ENCODE data around the gene PAFAH1B1.
"Not testable (repeated sequence)": the region's sequence is repeated elsewhere in the genome, so short reads cannot be mapped to it uniquely, and the experiment has no call there.

The PAFAH1B1 gene

GRCh38 chr17:2636169-2636930, 42.9 kb downstream of the PAFAH1B1 start:
- DNase-seq, result no peak

DNA sequence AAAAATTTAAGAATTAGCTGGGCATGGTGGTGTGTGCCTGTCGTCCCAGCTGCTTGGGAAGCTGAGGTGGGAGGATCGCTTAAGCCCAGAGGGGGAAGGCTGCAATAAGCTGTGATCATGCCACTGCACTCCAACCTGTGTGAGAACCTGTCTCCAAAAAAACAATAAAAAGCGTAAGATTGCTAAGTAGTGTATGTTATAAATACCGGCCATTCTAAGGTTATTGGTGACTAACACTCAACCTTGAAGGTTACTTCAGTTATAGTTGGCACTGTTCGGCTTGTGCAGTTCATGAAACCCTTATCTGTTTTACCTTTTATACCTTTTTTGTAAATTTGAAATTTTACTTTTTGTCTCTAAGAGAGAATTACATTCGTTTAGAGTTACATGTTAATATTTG, 44.0 kb downstream of the PAFAH1B1 start:
- no peak for DNase-seq

DNA sequence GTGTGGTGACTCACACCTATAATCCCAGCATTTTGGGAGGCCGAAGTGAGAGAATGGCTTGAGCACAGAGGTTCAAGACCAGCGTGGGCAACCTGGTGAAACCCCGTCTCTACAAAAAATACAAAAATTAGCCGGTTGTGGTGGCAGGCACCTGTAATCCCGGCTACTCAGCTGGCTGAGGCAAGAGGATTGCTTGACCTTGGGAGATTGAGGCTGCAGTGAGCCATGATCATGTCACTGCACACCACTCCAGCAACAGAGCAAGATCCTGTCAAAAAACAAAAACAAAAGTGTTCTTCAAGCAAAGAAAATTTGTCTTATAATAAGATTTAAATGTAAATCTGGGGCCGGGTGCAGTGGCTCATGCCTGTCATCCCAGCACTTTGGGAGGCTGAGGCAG, 51.5 kb downstream of the PAFAH1B1 start:
- DNase-seq, result no peak

- peak; percentile 56 to 58 for DNase-seq
These were observed 54.5 kb downstream of the PAFAH1B1 start for GRCh38 chr17:2647957-2648356.

GRCh38 chr17:2649191-2649590, 55.7 kb downstream of the PAFAH1B1 start:
- no peak for DNase-seq

DNA sequence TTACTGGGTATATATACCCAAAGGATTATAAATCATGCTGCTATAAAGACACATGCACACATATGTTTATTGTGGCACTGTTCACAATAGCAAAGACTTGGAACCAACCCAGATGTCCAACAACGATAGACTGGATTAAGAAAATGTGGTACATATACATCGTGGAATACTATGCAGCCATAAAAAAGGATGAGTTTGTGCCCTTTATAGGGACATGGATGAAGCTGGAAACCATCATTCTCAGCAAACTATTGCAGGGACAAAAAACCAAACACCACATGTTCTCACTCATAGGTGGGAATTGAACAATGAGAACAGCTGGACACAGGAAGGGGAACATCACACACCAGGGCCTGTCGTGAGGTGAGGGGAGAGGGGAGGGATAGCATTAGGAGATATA, 59.5 kb downstream of the PAFAH1B1 start:
- DNase-seq, result not testable (repeated sequence)

- DNase-seq, result peak; percentile 4 to 44
These were observed 62.1 kb downstream of the PAFAH1B1 start for GRCh38 chr17:2655546-2655945.

DNA sequence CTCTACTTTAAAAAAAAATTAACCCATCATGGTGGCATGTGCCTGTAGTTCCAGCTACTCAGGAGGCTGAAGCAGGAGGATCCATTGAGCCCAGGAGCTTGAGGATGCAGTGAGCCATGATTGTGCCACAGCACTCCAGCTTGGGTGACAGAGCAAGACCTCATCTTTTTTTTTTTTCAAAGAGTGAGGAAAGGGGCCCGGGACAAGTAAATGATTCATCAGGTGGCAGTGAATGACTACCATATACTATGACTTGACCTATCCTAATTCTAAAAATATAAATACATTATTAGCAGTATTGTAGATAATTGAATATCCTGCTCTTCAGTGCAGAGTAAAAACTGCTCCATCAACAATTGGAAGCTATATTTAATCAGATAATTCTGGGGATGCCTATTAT, 62.8 kb downstream of the PAFAH1B1 start:
- DNase-seq, result peak in 1 of 2 donors; percentile 2

- peak; percentile 65 to 72 for DNase-seq
These were observed 65.9 kb downstream of the PAFAH1B1 start for GRCh38 chr17:2659337-2659736.

DNA sequence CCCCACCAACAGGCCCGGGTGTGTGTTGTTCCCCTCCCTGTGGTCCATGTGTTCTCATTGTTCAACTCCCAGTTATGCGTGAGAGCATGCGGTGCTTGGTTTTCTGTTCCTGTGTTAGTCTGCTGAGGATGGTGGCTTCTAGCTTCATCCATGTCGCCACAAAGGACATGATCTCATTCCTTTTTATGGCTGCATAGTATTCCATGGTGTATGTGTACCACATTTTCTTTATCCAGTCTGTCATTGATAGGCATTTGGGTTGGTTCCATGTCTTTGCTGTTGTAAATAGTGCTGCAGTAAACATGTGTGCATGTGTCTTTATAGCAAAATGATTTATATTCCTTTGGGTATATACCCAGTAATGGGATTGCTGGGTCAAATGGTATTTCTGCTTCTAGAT, 67.0 kb downstream of the PAFAH1B1 start:
- not testable (repeated sequence) for DNase-seq

DNA sequence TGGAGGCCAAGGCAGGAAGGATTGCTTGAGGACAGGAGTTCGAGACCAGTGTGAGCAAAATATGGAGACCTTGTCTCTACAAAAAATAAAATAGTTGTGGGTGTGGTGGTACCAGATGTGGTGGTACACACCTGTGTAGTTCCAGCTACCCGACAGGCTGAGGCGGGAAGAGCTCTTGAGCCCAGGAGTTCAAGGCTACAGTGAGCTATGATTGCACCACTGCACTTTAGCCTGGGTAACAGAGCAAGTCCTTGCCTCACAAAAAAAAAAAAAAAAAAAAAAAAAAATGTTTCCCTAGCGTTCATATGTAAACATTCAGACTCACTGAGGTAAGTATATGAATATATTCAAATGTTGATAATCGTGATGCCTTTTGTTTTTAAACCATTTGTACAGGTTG, 78.6 kb downstream of the PAFAH1B1 start:
- DNase-seq, result no peak

- not testable (repeated sequence) for DNase-seq
These were observed 85.8 kb downstream of the PAFAH1B1 start for GRCh38 chr17:2679247-2679646.

GRCh38 chr17:2680961-2681360, 87.5 kb downstream of the PAFAH1B1 start:
- DNase-seq, result no peak

DNA sequence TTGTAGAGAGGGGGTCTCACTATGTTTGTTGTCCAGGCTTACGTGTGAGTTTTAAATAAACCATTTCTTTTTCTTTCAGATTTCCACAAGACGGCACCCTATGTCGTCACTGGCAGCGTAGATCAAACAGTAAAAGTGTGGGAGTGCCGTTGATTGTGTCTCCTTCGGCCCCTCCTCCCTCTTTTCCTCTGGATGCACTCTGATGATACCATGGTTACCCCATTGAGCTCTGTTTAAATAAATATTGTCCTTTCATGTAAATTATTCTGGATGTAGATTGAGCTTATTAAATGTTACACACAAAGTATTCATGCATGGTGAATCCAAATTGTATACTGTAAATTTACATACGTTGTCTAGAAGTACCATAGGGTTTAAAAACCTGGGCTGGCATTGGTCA, 88.2 kb downstream of the PAFAH1B1 start:
- no peak for DNase-seq

GRCh38 chr17:2682176-2682938, 88.9 kb downstream of the PAFAH1B1 start:
- DNase-seq, result no peak

GRCh38 chr17:2683912-2684311, 90.5 kb downstream of the PAFAH1B1 start:
- DNase-seq, result no peak

- no peak for DNase-seq
These were observed 91.1 kb downstream of the PAFAH1B1 start for GRCh38 chr17:2684549-2684948.

GRCh38 chr17:2685696-2686095, 92.2 kb downstream of the PAFAH1B1 start:
- no peak for DNase-seq

DNA sequence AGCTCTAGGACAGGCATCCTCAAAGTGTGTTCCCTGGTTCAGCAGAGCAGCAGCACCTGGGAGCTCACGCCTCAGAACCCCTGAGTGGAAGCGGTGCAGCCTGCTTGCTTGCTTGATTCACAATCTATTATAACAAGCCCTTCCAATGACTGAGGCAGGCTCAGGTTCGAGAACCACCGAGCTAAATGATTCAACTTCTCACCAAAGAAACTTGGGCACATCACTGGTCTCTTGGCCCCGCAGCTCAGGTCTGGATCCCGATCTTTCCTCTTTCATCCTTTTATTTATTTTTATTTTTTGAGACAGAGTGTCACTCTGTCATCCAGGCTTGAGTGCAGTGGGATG, 93.6 kb downstream of the PAFAH1B1 start:
- no peak for DNase-seq

DNA sequence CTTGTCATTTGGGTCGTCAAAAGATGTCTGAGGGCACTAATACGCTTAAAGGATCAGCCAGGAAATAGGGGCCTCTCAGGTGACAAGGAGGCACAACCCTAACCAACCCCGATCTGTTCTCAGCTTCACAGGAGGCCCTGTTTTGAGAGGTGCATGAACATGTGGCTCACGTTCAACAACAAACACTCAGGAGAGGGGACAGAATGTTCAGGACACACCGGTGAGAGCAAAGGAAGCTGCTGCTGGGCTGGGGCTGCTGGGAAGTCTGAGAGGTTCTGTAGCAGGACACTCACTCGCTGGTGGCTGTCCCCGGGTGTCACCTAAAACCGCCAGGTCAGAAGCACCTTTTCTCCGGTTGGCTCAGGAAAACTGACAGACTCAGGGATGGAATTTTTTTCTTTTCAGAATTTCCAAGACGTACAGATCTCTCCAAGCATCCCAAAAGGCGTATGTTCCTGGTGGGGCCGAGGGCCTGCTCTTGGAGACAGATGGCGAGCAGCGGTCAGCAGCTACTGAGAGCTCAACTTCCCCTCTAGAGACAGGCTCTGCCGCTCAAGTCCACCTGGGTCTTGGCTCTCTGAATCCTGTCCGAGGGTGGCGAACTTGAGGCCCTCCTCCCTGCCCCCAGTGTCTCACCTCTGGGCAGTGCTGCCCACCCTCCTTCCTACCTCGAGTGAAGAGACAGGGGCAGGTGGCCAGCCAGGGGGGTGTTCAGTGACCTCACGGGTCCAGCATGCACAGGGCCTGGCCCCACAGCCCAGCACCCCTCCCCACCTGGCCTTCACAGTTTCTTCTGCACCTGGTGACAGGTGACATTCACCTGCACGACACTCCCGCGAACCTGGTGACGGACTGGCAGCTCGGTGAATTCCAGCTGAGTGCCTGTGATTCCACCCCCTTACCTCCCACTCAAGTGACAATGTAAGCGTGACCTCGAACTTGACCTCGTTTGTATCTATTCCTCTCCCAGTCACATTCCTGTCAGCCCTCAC, 95.2 kb downstream of the PAFAH1B1 start:
- no peak for DNase-seq

DNA sequence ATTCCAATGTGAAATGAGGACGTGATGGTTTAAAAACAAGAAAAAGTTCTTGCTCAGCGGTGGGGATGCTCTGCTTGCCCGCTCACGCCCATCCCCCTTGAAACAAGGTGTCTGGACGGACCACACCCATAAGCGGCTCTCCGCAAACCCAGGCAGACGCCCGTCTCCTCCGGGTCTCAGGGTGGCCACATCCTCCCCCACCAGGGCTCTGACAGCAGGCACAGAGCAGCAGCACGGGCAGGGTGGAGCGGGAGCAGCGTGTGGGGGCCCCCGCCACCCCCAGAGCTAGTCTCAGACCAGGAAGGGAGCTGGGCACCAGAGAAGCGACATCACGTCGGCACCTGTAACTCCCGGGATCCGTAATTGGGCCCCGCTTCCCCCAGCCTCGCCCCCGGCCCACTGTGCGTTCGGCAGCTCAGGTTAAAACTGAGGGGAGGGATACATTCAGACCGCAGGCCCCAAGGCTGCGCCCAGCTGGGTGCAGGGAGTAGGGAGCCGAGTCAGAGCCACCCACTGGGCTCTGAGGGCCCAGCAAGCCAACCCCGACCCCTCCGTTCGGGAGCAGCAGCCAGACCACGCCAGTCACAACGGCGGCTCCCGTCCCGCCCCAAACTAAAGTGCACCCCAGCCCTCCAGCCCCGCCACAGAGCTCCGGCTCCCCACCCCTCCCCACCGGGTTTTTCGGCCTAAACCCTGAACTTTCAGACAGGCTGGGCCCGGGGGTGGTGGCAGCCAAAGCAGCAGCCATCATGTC, 96.1 kb downstream of the PAFAH1B1 start:
- no peak for DNase-seq

Data from inflammatory macrophage (primary cell).